H1 (cell line): ENCODE data around the gene ACO1. TPM values are rescaled to one million over a fixed set of nuclear protein-coding genes. Genes with fewer than 3 reads are reported as not detected.

ENCODE experiments used
- BCL11A ChIP-seq, 2 experiments: IDR thresholded peaks; one replicate each; pipeline ENCODE4 v1.6.1; 2011; ENCODE audit warnings: low read depth in 2 of 2, low read length in 2 of 2, mild to moderate bottlenecking in 2 of 2
- CBX5 ChIP-seq: fragments of 300-800, 300-1000 bp; sonication (generic); IDR thresholded peaks from 2 replicates; pipeline ENCODE4 v1.7.1; 2016; ENCODE audit warnings: antibody characterized with exemption, low read length, low read depth
- EP300 ChIP-seq, 2 experiments: IDR thresholded peaks; 1 replicate in 1 of 2; 2 replicates in 1 of 2; pipeline ENCODE4 v1.6.1; 2011 to 2012; ENCODE audit warnings: low read depth in 2 of 2, low read length in 2 of 2, mild to moderate bottlenecking in 2 of 2, borderline replicate concordance in 1 of 2, inconsistent platforms in 1 of 2, moderate library complexity in 1 of 2
- RBBP5 ChIP-seq: IDR thresholded peaks from 2 replicates; pipeline ENCODE4 v1.7.1; 2012; ENCODE audit warnings: low read depth, mild to moderate bottlenecking, inconsistent platforms, low read length, moderate library complexity, borderline replicate concordance
- RNF2 ChIP-seq: fragments of 200-900, 300-1000 bp; sonication (generic); IDR thresholded peaks from 2 replicates; pipeline ENCODE4 v1.7.1; 2016; ENCODE audit warnings: borderline replicate concordance, low read depth, mild to moderate bottlenecking, antibody characterized with exemption, low read length; ENCODE audit not compliant: poor library complexity, severe bottlenecking; ENCODE audit errors: missing control alignments
- TBP ChIP-seq: IDR thresholded peaks from 2 replicates; pipeline ENCODE4 v1.6.1; 2011; ENCODE audit warnings: low read depth, low read length, improper control_type of control experiment
- polyA plus RNA-seq, 7 experiments: library from polyadenylated mRNA; depleted of rRNA in 3 of 7; stranded (reverse) in 5 of 7; unstranded in 2 of 7; fragments of >200 nt in 5 of 7; fragments of 200-250 nt in 2 of 7; gene quantifications; 1 replicate in 5 of 7; 2 replicates in 1 of 7; 4 replicates in 1 of 7; pipeline versions ENCODE4 v1.2.1 to v1.2.3, GENCODE V29; 2011 to 2013; ENCODE audit warnings: missing spikeins in 2 of 7, mixed read lengths in 2 of 7
- total RNA-seq: library from RNA; stranded (reverse); fragmentation: NEBNext Ultra II Directional; extraction: Animal tissue kit (Norgen Biotek cat#: 25700); gene quantifications from 2 replicates; pipeline ENCODE4 v1.2.1, GENCODE V29; 2021
- TF ChIP-seq, protein P1 (sequence below): IDR thresholded peaks from 2 replicates; pipeline ENCODE4 v1.6.1; 2012; ENCODE audit warnings: low read length, inconsistent platforms

Gene ACO1
- total and polyA plus RNA-seq, 2 of the 8 experiments (the other 6 are each of a cell fraction or from before 2014, with no cell fraction given): 39.3 to 49.8 TPM

DNA sequence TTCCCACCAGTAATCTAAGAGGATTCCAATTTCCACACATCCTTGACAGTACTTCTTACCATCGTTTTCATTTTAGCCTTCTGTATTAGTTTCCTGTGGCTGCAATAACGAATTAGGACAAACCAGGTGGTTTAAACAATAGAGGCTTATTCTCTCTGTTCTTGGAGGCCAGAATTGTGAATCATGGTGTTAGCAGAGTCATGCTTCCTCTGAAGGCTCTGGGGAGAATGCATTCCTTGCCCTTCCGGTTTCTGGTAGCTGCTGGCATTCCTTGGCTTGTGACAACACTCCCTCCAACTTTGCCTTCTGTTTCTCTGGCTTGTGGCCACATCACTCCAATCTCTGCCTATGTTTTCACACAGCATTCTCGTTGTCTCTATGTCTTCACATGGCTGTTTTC is 118.0 kb downstream of the ACO1 start (continued):
- TF ChIP-seq CBX5 (no peak), BCL11A (IDR thresholded peaks at IDR 0.05; ENCODE audit: low read depth in 2 of 2, low read length in 2 of 2) (no peak), RNF2 (no peak), RBBP5 (no peak), TBP (no peak), EP300 (IDR thresholded peaks at IDR 0.05; ENCODE audit: borderline replicate concordance in 1 of 2, low read depth in 2 of 2, low read length in 2 of 2) (no peak)
- TF ChIP-seq, protein P1, sequence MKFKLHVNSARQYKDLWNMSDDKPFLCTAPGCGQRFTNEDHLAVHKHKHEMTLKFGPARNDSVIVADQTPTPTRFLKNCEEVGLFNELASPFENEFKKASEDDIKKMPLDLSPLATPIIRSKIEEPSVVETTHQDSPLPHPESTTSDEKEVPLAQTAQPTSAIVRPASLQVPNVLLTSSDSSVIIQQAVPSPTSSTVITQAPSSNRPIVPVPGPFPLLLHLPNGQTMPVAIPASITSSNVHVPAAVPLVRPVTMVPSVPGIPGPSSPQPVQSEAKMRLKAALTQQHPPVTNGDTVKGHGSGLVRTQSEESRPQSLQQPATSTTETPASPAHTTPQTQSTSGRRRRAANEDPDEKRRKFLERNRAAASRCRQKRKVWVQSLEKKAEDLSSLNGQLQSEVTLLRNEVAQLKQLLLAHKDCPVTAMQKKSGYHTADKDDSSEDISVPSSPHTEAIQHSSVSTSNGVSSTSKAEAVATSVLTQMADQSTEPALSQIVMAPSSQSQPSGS: no peak
